K562 (cell line): ENCODE results near the gene SLC29A3. TPM values are rescaled to one million over a fixed set of nuclear protein-coding genes. Genes with fewer than 3 reads are reported as not detected.

ENCODE experiments used
- ETV6 ChIP-seq, 3 experiments: fragments of 150-350 bp in 1 of 3; sonication (generic) in 1 of 3; formaldehyde crosslinking in 1 of 3; IDR thresholded peaks; 2 replicates each; pipeline versions ENCODE4 v1.6.1 to v1.8.0; 2014 to 2022; ENCODE audit warnings: borderline replicate concordance in 2 of 3, low read depth in 2 of 3, antibody characterized with exemption in 1 of 3, low read length in 1 of 3, mild to moderate bottlenecking in 1 of 3, missing genetic modification reagents in 1 of 3
- GABPA ChIP-seq: fragments of 200-800 bp; sonication (Bioruptor generic); conservative IDR thresholded peaks from 2 replicates; pipeline ENCODE4 v1.6.1; 2016; ENCODE audit warnings: low read depth, missing genetic modification characterization, missing compliant biosample characterization
- JUNB ChIP-seq: fragments of 450-650 bp; formaldehyde crosslinking; conservative IDR thresholded peaks from 2 replicates; pipeline ENCODE4 v1.4.0; 2020; ENCODE audit warnings: mild to moderate bottlenecking
- MAFF ChIP-seq: IDR thresholded peaks from 2 replicates; pipeline ENCODE4 v1.6.1; 2012; ENCODE audit warnings: low read length, improper control_type of control experiment
- MED1 ChIP-seq: sonication (generic); formaldehyde crosslinking; IDR thresholded peaks from 2 replicates; pipeline ENCODE4 v1.8.1; 2023; ENCODE audit warnings: missing genetic modification reagents, borderline replicate concordance
- SAFB ChIP-seq: fragments of 200-400 bp; formaldehyde crosslinking; IDR thresholded peaks from 2 replicates; pipeline ENCODE4 v1.6.1; 2017; ENCODE audit warnings: low read depth, low read length, borderline replicate concordance
- TFAM ChIP-seq: fragments of 250-450 bp; sonication (Bioruptor Pico); conservative IDR thresholded peaks from 2 replicates; pipeline ENCODE4 v1.5.0; 2021; ENCODE audit warnings: mild to moderate bottlenecking, moderate library complexity
- XRCC4 ChIP-seq: IDR thresholded peaks from one replicate; pipeline ENCODE4 v1.6.1; 2011; ENCODE audit not compliant: insufficient read depth, insufficient read length; ENCODE audit errors: extremely low read depth
- YY1 ChIP-seq, 3 experiments: IDR thresholded peaks; 2 replicates each; pipeline ENCODE4 v1.6.1; 2011; ENCODE audit warnings: low read length in 2 of 3, mild to moderate bottlenecking in 2 of 3, moderate library complexity in 2 of 3, borderline replicate concordance in 1 of 3, control low read depth in 1 of 3, low read depth in 1 of 3; ENCODE audit not compliant: insufficient read depth in 3 of 3, insufficient replicate concordance in 2 of 3, control insufficient read depth in 1 of 3, insufficient read length in 1 of 3; ENCODE audit errors: extremely low read depth in 1 of 3
- polyA plus RNA-seq, 8 experiments: library from polyadenylated mRNA; depleted of rRNA in 4 of 8; stranded (reverse) in 5 of 8; unstranded in 3 of 8; fragments of >200 nt; fragmentation: Nextera tagmentation in 2 of 8; fragmentation: Illumina TruSeq in 1 of 8; extraction: Ambion mirVana in 2 of 8; extraction: Trizol in 1 of 8; gene quantifications; 2 replicates each; pipeline versions ENCODE4 v1.2.1 to v1.2.3, GENCODE V29; 2011 to 2014; ENCODE audit warnings: inconsistent platforms in 1 of 8, missing spikeins in 1 of 8
- total RNA-seq, 7 experiments: library from RNA; depleted of rRNA in 6 of 7; stranded (reverse); fragments of >200 nt in 6 of 7; fragmentation: Illumina TruSeq in 2 of 7; extraction: Trizol in 2 of 7; gene quantifications; 2 replicates each; pipeline versions ENCODE4 v1.2.1 to v1.2.3, GENCODE V29; 2011 to 2021; ENCODE audit warnings: low replicate concordance in 1 of 7
- TF ChIP-seq, protein P1 (sequence below): fragments of 450-650 bp; IDR thresholded peaks from 2 replicates; pipeline ENCODE4 v1.6.1; 2016; ENCODE audit warnings: low read depth
- TF ChIP-seq, protein P2 (sequence below), 2 experiments: fragments of 150-350 bp in 1 of 2; IDR thresholded peaks; 2 replicates each; pipeline ENCODE4 v1.6.1; 2012 to 2016; ENCODE audit warnings: low read depth in 2 of 2, low read length in 2 of 2, mild to moderate bottlenecking in 1 of 2, moderate library complexity in 1 of 2

SLC29A3 gene
- total and polyA plus RNA-seq, 9 of the 15 experiments (the other 6 are each of a cell fraction or from before 2014, with no cell fraction given) = 2.1 to 10.7 (median 4.6) TPM

DNA sequence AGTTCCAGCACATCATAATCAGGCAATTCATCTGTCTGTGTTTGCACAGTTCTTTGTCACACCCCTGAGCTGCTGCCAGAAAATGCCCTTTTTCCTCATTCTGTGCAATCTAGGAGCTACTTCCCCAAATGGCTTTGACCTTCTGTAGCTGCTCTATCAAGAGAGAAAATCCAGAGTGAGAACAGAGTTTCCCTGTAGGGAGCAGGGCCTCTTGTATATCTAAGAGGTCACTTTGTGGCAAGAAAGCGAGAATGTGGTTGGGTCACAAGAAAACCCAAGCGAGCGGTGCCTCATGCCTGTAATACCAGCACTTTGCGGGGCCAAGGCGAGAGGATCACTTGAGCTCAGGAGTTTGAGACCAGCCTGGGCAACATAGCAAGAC lies 24.3 kb downstream of the SLC29A3 start (continued):
- TF ChIP-seq, protein P1, sequence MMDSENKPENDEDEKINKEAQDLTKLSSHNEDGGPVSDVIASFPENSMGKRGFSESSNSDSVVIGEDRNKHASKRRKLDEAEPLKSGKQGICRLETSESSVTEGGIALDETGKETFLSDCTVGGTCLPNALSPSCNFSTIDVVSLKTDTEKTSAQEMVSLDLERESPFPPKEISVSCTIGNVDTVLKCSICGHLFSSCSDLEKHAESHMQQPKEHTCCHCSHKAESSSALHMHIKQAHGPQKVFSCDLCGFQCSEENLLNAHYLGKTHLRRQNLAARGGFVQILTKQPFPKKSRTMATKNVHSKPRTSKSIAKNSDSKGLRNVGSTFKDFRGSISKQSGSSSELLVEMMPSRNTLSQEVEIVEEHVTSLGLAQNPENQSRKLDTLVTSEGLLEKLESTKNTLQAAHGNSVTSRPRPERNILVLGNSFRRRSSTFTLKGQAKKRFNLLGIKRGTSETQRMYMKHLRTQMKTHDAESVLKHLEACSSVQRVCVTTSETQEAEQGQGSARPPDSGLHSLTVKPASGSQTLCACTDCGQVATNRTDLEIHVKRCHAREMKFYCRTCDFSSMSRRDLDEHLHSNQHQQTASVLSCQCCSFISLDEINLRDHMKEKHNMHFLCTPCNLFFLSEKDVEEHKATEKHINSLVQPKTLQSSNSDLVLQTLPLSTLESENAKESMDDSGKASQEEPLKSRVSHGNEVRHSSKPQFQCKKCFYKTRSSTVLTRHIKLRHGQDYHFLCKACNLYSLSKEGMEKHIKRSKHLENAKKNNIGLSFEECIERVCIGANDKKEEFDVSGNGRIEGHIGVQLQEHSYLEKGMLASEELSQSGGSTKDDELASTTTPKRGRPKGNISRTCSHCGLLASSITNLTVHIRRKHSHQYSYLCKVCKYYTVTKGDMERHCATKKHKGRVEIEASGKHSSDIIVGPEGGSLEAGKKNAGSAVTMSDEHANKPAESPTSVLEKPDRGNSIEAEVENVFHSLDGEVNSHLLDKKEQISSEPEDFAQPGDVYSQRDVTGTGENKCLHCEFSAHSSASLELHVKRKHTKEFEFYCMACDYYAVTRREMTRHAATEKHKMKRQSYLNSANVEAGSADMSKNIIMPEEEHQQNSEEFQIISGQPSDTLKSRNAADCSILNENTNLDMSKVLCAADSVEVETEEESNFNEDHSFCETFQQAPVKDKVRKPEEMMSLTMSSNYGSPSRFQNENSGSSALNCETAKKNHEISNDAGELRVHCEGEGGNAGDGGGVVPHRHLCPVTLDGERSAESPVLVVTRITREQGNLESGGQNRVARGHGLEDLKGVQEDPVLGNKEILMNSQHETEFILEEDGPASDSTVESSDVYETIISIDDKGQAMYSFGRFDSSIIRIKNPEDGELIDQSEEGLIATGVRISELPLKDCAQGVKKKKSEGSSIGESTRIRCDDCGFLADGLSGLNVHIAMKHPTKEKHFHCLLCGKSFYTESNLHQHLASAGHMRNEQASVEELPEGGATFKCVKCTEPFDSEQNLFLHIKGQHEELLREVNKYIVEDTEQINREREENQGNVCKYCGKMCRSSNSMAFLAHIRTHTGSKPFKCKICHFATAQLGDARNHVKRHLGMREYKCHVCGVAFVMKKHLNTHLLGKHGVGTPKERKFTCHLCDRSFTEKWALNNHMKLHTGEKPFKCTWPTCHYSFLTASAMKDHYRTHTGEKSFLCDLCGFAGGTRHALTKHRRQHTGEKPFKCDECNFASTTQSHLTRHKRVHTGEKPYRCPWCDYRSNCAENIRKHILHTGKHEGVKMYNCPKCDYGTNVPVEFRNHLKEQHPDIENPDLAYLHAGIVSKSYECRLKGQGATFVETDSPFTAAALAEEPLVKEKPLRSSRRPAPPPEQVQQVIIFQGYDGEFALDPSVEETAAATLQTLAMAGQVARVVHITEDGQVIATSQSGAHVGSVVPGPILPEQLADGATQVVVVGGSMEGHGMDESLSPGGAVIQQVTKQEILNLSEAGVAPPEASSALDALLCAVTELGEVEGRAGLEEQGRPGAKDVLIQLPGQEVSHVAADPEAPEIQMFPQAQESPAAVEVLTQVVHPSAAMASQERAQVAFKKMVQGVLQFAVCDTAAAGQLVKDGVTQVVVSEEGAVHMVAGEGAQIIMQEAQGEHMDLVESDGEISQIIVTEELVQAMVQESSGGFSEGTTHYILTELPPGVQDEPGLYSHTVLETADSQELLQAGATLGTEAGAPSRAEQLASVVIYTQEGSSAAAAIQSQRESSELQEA = no peak
- TF ChIP-seq SAFB (no peak), GABPA (tag) (no peak), ETV6 (IDR thresholded peaks at IDR 0.05; ENCODE audit: borderline replicate concordance in 1 of 2, low read depth in 2 of 2, low read length in 1 of 2) (peak in 1 of 2 experiments; percentile 40; a peak in 1 of 4 replicates), ETV6 (CRISPR knock-in tag; IDR thresholded peaks at IDR 0.05; ENCODE audit: borderline replicate concordance) (no peak), MAFF (no peak), YY1 (IDR thresholded peaks at IDR 0.05; ENCODE audit: borderline replicate concordance in 1 of 3, control insufficient read depth in 1 of 3, extremely low read depth in 1 of 3, insufficient read depth in 3 of 3, insufficient read length in 1 of 3, insufficient replicate concordance in 2 of 3, low read depth in 1 of 3, low read length in 2 of 3) (no peak), TFAM (CRISPR knock-in tag) (no peak), XRCC4 (no peak), MED1 (CRISPR knock-in tag) (no peak), JUNB (CRISPR knock-in tag) (no peak)
- TF ChIP-seq, protein P2, sequence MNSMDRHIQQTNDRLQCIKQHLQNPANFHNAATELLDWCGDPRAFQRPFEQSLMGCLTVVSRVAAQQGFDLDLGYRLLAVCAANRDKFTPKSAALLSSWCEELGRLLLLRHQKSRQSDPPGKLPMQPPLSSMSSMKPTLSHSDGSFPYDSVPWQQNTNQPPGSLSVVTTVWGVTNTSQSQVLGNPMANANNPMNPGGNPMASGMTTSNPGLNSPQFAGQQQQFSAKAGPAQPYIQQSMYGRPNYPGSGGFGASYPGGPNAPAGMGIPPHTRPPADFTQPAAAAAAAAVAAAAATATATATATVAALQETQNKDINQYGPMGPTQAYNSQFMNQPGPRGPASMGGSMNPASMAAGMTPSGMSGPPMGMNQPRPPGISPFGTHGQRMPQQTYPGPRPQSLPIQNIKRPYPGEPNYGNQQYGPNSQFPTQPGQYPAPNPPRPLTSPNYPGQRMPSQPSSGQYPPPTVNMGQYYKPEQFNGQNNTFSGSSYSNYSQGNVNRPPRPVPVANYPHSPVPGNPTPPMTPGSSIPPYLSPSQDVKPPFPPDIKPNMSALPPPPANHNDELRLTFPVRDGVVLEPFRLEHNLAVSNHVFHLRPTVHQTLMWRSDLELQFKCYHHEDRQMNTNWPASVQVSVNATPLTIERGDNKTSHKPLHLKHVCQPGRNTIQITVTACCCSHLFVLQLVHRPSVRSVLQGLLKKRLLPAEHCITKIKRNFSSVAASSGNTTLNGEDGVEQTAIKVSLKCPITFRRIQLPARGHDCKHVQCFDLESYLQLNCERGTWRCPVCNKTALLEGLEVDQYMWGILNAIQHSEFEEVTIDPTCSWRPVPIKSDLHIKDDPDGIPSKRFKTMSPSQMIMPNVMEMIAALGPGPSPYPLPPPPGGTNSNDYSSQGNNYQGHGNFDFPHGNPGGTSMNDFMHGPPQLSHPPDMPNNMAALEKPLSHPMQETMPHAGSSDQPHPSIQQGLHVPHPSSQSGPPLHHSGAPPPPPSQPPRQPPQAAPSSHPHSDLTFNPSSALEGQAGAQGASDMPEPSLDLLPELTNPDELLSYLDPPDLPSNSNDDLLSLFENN (IDR thresholded peaks at IDR 0.05; ENCODE audit: low read depth in 2 of 2, low read length in 2 of 2) = no peak
